Measurements from ENCODE around the gene IL32. TPM values are rescaled to one million over a fixed set of nuclear protein-coding genes. Genes with fewer than 3 reads are reported as not detected.
"Not testable (repeated sequence)": the region's sequence is repeated elsewhere in the genome, so short reads cannot be mapped to it uniquely, and the experiment has no call there.

Gene IL32
- total RNA-seq, 1 donor from 2014 or later: 32.6 TPM

- intact Hi-C loops (cut with DNase I): no loop called here
- peak; percentile 19 for ATAC-seq
- DNase-seq (ENCODE audit: low spot score): no peak
Observed at GRCh38 chr16:3046641-3047386, 18.6 kb upstream of the IL32 start.

- no peak for DNase-seq (ENCODE audit: low spot score)
- no peak for ATAC-seq
Observed at GRCh38 chr16:3047387-3047720, 18.1 kb upstream of the IL32 start.

GRCh38 chr16:3049921-3050481 lies 15.4 kb upstream of the IL32 start:
- intact Hi-C loops (cut with DNase I): loop anchor here (10.0 kb wide), 2 partner anchors 65 to 115 kb away; partner anchors contain the start of gene ZNF205
- DNase-seq (ENCODE audit: low spot score) (no peak), ATAC-seq (no peak)

More at GRCh38 chr16:3047387-3047720, 18.1 kb upstream of the IL32 start:
- intact Hi-C loops (cut with DNase I): no loop called here

- intact Hi-C loops (cut with DNase I): loop anchor here (10.0 kb wide), 2 partner anchors 64 to 114 kb away; partner anchors contain the start of gene ZNF205
- no peak for DNase-seq (ENCODE audit: low spot score)
- ATAC-seq: no peak
Observed at GRCh38 chr16:3050487-3050886, 15.0 kb upstream of the IL32 start.

DNA sequence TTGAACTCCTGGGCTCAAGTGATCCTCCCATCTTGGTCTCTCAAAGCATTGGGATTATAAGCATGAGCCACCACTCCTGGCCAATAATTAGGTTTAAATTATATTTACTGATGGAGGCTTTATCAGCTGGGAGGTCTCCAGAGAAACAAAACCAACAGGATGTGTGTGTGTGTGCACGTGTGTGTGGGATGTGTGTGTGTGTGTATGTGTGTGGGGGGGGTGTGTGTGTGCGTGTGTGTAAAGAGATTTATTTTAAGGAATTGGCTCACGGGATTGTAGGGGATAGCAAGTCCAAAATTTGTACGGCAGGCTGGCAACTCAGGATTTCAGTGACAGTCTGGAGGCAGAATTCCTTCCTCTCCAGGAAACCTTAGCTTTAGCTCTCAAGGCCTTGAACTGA lies 14.4 kb upstream of the IL32 start:
- ATAC-seq (no peak), DNase-seq (ENCODE audit: low spot score) (no peak)
- intact Hi-C loops (cut with DNase I): loop anchor here (10.0 kb wide), 2 partner anchors 64 to 114 kb away; partner anchors contain the start of gene ZNF205

GRCh38 chr16:3051494-3051893 lies 13.9 kb upstream of the IL32 start:
- ATAC-seq (no peak), DNase-seq (ENCODE audit: low spot score) (no peak)
- intact Hi-C loops (cut with DNase I): loop anchor here (10.0 kb wide), 2 partner anchors 63 to 113 kb away; partner anchors contain the start of gene ZNF205

GRCh38 chr16:3052571-3053329 lies 12.7 kb upstream of the IL32 start:
- ATAC-seq; DNase-seq (ENCODE audit: low spot score): not testable (repeated sequence)
- intact Hi-C loops (cut with DNase I): loop anchor here (10.0 kb wide), 2 partner anchors 62 to 112 kb away; partner anchors contain the start of gene ZNF205

DNA sequence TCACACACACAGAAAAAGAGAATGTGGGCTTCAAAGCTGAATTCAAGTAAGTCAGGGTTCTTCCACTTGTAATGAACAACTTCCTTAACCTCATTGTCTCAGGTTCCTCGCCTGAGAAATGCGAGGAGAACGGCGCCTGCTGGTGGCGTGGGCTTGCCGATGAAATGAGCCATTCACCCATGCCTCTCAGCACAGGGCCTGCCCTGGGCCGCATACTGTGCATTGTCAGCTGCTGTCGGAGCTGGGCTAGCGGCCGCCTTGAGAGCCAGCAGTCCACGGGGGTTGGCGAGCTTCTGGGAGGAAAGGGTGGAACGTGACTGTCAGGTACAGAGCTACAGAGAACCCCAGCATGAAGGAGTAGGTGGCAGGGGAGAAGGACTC lies 12.1 kb upstream of the IL32 start:
- not testable (repeated sequence) for ATAC-seq; DNase-seq (ENCODE audit: low spot score)
- intact Hi-C loops (cut with DNase I): loop anchor here (10.0 kb wide), 2 partner anchors 61 to 111 kb away; partner anchors contain the start of gene ZNF205

DNA sequence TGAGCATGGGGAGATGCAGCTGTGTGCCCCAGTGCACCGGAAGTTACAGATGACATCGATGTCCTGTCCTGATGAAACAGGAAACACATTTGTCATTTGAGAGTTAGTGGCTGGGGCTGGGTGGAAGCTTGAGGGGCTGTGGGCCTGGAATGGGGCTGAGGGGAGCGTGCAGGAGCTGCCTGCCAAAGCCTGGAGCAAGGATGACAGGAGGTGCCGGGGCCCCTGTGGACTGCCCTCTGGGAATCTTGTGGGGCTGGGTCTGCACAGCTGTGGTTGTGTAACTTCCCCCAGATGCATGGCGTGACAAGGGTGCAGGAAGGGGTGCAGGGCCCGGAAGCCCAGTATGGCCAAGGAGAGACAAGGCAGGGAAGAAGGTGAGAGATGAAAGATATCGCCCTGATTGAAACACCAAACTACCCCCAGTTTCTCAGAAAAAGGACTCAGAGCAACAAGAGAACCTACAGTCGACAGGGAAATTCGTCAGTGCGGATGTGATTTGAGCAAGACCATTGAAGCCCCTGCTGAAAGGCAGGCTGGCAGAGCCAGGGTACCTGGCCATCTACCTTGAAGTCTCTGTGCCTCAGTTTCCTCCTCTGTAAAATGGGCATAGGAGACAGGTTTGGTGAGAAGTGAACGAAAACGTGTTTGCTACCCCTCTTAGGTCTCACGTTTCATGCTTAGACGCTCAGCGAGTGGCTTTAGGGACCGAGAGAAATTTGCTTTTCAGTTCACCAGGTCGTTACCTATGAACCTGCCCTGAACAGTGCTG lies 10.3 kb upstream of the IL32 start:
- intact Hi-C loops (cut with DNase I): loop anchor here (10.0 kb wide), 2 partner anchors 60 to 110 kb away; partner anchors contain the start of gene ZNF205
- ATAC-seq: no peak
- DNase-seq (ENCODE audit: low spot score): no peak

GRCh38 chr16:3055734-3056115 lies 9.7 kb upstream of the IL32 start:
- DNase-seq (ENCODE audit: low spot score); ATAC-seq: not testable (repeated sequence)
- intact Hi-C loops (cut with DNase I): loop anchor here (10.0 kb wide), 2 partner anchors 59 to 109 kb away; partner anchors contain the start of gene ZNF205

- intact Hi-C loops (cut with DNase I): loop anchor here (10.0 kb wide), 2 partner anchors 58 to 108 kb away; partner anchors contain the start of gene ZNF205
- ATAC-seq (no peak), DNase-seq (ENCODE audit: low spot score) (no peak)
Observed at GRCh38 chr16:3056336-3057180, 8.9 kb upstream of the IL32 start.

DNA sequence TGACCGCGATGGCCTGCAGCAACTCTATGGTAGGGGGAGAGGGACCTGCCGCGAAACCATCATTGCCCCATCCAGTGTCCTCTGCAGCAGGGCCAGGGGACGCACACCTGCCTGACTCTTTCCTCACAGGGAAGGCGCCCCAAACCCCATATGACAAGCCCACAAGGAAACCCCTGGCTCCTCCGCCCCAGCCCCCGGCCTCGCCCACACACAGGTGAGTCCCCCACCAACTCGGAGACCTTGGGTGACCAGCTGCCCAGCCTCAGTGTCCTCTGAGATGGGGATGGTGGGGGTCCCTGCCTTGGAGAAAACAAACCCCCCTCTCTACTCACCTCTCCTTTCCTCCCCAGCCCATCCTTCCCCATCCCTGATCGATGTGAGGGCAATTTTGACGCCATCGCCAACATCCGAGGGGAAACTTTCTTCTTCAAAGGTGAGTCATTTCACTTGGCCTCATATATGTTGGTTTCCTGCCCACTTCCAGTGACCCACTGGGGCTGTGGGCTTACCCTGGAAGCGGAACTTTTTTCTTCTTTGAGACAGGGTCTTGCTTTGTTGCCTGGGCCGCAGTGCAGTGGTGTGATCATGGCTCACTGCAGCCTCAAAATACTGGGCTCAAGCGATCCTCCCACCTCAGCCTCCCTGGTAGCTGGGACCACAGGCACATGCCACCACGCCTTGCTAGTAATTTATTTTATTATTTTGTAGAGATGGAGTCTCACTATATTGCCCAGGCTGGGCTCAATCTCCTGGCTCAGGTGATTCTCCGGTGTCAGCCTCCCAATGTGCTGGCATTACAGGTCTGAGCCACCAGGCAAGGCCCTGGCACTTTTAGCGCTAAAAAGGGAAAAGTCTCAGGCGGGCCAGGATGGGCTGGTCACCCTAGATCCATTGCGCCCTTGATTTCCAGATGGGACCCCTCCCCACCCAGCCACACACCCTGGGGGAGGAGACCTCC lies 8.0 kb upstream of the IL32 start:
- no peak for DNase-seq (ENCODE audit: low spot score)
- intact Hi-C loops (cut with DNase I): loop anchor here (10.0 kb wide), 2 partner anchors 57 to 107 kb away; partner anchors contain the start of gene ZNF205
- no peak for ATAC-seq

GRCh38 chr16:3058139-3059030 lies 7.1 kb upstream of the IL32 start:
- ATAC-seq: peak; percentile 13
- no peak for DNase-seq (ENCODE audit: low spot score)
- intact Hi-C loops (cut with DNase I): loop anchor here (10.0 kb wide), 2 partner anchors 56 to 106 kb away; partner anchors contain the start of gene ZNF205

GRCh38 chr16:3059041-3059722 lies 6.3 kb upstream of the IL32 start:
- peak; percentile 92 for ATAC-seq
- intact Hi-C loops (cut with DNase I): loop anchor here (10.0 kb wide), 2 partner anchors 56 to 106 kb away; partner anchors contain the start of gene ZNF205

GRCh38 chr16:3059723-3060242 lies 5.7 kb upstream of the IL32 start:
- intact Hi-C loops (cut with DNase I): loop anchor here (10.0 kb wide), 2 partner anchors 55 to 105 kb away; partner anchors contain the start of gene ZNF205
- ATAC-seq (peak; percentile 5), DNase-seq (ENCODE audit: low spot score) (no peak)

More at GRCh38 chr16:3059041-3059722, 6.3 kb upstream of the IL32 start:
- DNase-seq (ENCODE audit: low spot score): peak; percentile 91
